Fibroblast of villous mesenchyme (primary cell): Measurements from ENCODE around the gene HTT. TPM values are rescaled to one million over a fixed set of nuclear protein-coding genes. Genes with fewer than 3 reads are reported as not detected.

Experiments used
- DNase-seq: peaks from one replicate; pipeline ENCODE4 v3.0.0-alpha.2; 2010; ENCODE audit warnings: low read depth
- H3K4me3 ChIP-seq: 2 replicates; pipeline ENCODE4 v1.5.1; 2011; ENCODE audit warnings: low read depth, mild to moderate bottlenecking, low read length
- total RNA-seq: library from RNA; depleted of rRNA; stranded (reverse); fragments of >200 nt; gene quantifications from 2 replicates; pipeline ENCODE4 v1.2.3, GENCODE V29; 2012
- TF ChIP-seq, protein P1 (sequence below): IDR thresholded peaks from 2 replicates; pipeline ENCODE4 v1.5.1; 2012; ENCODE audit warnings: low read depth, mild to moderate bottlenecking, low read length; ENCODE audit not compliant: insufficient read depth

HTT gene
- total RNA-seq, 1 donor = 65.2 TPM

DNA sequence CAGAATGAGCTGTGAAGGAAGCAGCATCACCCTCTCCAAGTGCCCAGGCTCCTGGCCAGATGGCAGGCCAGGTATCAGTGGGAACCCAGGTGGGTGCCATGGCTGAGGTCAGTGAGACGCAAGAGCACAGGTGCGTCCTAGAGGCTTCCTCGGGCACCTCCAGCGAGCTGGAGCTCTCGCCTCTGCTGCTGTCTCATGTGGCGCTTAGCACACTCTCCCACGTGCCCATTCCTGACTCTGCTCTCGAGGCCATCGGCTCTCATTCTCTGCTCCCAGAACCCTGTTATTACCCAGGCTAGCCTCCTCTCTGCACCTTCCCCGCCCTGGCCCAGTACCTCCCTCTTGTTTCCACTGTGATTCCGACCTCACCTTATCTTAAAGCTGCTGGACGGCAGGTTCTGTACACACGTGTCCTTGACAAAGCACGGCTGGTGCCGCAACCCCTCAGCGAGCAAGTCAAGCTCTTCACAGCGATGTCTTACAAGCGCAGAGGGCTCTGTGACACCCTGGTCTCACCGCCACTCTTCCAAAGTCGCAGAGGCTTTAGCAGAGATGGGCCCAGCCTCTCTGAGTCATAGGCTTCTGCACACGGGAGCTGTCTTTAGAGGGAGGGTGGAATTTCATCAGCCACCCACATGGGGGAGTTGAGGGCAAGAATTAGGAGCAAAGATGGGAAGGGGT lies 159.1 kb downstream of the HTT start:
- no peak overlapping the region for H3K4me3 ChIP-seq
- TF ChIP-seq, protein P1, sequence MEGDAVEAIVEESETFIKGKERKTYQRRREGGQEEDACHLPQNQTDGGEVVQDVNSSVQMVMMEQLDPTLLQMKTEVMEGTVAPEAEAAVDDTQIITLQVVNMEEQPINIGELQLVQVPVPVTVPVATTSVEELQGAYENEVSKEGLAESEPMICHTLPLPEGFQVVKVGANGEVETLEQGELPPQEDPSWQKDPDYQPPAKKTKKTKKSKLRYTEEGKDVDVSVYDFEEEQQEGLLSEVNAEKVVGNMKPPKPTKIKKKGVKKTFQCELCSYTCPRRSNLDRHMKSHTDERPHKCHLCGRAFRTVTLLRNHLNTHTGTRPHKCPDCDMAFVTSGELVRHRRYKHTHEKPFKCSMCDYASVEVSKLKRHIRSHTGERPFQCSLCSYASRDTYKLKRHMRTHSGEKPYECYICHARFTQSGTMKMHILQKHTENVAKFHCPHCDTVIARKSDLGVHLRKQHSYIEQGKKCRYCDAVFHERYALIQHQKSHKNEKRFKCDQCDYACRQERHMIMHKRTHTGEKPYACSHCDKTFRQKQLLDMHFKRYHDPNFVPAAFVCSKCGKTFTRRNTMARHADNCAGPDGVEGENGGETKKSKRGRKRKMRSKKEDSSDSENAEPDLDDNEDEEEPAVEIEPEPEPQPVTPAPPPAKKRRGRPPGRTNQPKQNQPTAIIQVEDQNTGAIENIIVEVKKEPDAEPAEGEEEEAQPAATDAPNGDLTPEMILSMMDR = no peak
- DNase-seq = peak; percentile 15

DNA sequence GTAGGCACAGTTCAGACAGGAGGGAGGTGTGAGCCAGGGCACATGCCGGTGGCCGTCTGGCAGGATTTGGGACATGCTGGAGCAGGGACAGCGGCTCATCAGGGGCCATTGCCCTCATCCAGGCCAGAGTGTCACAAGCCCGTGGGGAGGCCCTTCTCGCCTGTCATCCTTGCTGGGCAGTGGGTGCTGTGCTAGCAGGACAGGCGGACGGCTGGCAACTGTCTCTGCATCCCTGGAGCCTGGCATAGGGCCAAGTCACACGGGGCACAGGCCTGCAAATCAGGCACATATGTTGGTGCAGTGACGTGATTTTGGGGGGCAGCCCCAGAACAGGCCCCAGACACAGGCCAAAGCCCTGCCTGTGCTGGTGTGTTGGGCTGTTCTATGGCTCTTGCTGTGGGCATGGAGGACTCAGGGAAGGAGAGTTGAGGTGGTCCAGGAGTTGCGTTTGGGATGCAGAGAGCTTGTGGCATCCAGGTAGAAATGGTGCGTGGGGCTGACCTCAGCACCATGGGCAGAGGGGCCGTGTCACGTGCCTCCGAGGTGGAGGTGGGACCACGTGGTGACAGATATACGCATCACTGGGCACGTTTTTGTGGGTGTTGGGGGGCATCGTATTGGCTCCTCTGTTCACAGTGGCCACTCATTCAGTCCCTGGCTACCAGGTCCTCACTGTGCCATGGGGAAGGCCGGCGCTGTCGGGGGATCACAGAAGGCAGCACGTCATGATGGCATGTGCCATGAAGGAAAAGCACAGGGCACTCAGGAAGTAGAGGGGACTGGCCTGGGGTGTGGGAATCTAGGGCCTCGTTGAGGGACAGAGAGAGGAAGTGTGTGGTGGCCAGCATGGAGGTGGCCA lies 159.9 kb downstream of the HTT start:
- H3K4me3 ChIP-seq = no peak overlapping the region
- no peak for DNase-seq

DNA sequence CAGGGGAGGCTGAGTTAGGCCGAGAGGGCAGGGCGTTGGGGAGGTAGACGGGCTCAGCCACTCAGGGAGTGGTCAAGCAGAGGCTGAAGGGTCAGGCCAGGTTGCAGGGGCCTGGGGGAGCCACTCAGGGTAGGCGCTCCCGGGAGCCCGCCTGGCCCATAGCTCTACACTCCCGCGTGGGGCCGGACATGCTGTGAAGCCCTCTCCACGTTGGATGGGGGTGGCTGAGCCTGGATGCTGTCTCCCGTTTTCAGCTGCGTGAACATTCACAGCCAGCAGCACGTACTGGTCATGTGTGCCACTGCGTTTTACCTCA lies 160.5 kb downstream of the HTT start:
- TF ChIP-seq, protein P1 = no peak
- DNase-seq = no peak
- H3K4me3 ChIP-seq = no peak overlapping the region

More for the DNA sequence above, 159.9 kb downstream of the HTT start:
- TF ChIP-seq, protein P1 = no peak

DNA sequence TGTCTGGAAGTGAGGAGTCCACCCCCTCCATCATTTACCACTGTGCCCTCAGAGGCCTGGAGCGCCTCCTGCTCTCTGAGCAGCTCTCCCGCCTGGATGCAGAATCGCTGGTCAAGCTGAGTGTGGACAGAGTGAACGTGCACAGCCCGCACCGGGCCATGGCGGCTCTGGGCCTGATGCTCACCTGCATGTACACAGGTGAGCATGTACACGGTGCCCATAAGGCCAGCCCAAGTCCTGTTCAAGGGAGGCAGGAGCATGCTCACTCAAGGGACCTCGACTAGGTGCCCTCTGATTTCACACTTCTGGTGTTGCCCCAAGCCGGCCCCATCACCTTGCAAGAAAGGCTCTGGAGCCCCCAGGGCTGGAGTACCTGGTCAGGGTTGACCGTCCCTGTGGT lies 161.1 kb downstream of the HTT start:
- DNase-seq = no peak
- TF ChIP-seq, protein P1 = no peak
- H3K4me3 ChIP-seq = no peak overlapping the region

DNA sequence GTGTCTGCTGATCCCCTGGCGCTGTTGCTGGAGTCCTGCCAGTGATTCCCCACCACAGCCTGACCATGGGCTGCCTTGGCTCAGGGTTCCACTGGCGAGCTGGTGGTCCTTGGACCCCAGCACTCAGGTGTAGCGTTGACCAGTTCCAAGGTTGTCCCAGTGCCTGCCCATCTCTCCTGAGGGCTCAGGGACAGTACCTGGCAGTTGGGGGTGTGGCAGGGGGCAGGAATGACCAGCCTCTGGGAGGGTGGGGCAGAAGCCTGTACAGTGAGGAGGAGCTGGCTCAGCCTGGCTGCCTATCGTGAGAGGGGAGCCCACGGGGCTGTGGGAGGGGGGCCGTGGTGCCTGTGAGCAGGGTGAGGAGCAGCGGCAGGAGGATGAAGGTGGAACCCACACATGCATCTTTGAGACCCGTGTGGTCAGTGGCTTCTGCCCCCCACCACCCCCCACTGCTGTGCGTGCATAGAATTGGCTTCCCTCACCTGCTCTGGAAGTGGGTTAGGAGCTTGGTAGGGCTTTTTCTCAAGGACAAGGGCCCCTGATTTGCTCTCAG lies 161.9 kb downstream of the HTT start:
- TF ChIP-seq, protein P1 = no peak
- DNase-seq = no peak
- no peak overlapping the region for H3K4me3 ChIP-seq

DNA sequence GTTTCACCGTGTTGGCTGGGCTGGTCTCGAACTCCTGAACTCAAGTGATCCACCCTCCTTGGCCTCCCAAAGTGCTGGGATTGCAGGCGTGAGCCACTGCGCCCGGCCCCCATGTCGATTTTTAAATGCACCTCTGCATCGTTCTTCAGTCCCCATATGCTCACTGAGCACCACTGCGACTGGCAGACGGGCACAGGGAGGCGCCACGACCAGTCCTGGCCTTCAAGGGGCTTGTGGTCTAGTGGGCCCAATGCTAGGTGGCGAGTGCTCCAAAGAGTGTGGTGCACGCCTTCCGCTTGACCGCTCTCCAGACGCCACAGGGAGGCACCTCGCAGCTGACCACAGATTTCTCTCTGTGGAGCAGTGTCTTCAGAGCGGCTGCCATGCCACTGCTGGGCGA lies 162.8 kb downstream of the HTT start:
- DNase-seq = no peak
- no peak overlapping the region for H3K4me3 ChIP-seq
- TF ChIP-seq, protein P1 = no peak
